GM12878 (cell line): ENCODE results near the gene TM4SF1.

Source experiments
- CBX3 ChIP-seq: fragments of 200-600 bp; sonication (generic); IDR thresholded peaks from 2 replicates; pipeline ENCODE4 v1.6.1; 2016; ENCODE audit warnings: low read depth, borderline replicate concordance
- CHD1 ChIP-seq: IDR thresholded peaks from 2 replicates; pipeline ENCODE4 v1.6.1; 2012; ENCODE audit warnings: low read depth, low read length, improper control_type of control experiment
- EP300 ChIP-seq, 2 experiments: fragments of 150-350 bp in 1 of 2; IDR thresholded peaks; 2 replicates each; pipeline ENCODE4 v1.6.1; 2011 to 2012; ENCODE audit warnings: low read depth in 2 of 2, low read length in 2 of 2, borderline replicate concordance in 1 of 2, improper control_type of control experiment in 1 of 2, inconsistent platforms in 1 of 2; ENCODE audit not compliant: control insufficient read depth in 1 of 2
- POLR2A ChIP-seq: IDR thresholded peaks from 2 replicates; pipeline ENCODE4 v1.6.1; 2011; ENCODE audit warnings: low read depth, mild to moderate bottlenecking, low read length
- SUZ12 ChIP-seq: fragments of 200-600 bp; sonication (generic); IDR thresholded peaks from one replicate; pipeline ENCODE4 v1.6.1; 2018; ENCODE audit warnings: antibody characterized with exemption, mild to moderate bottlenecking; ENCODE audit not compliant: unreplicated experiment
- TAF1 ChIP-seq: IDR thresholded peaks from 2 replicates; pipeline ENCODE4 v1.6.1; 2011; ENCODE audit warnings: mild to moderate bottlenecking, low read depth, low read length, borderline replicate concordance
- TF ChIP-seq, protein P1 (sequence below), 3 experiments: IDR thresholded peaks in 2 of 3; conservative IDR thresholded peaks in 1 of 3; 2 replicates each; pipeline ENCODE4 v1.5.1; 2011; ENCODE audit warnings: low read depth in 3 of 3, low read length in 3 of 3, mild to moderate bottlenecking in 3 of 3, control low read depth in 2 of 3, moderate library complexity in 2 of 3, inconsistent platforms in 1 of 3, mixed read lengths in 1 of 3; ENCODE audit not compliant: control insufficient read depth in 2 of 3, insufficient read depth in 1 of 3; ENCODE audit errors: extremely low read depth in 1 of 3
- TF ChIP-seq, protein P2 (sequence below): fragments of 150-350 bp; IDR thresholded peaks from 2 replicates; pipeline ENCODE4 v1.6.1; 2014; ENCODE audit warnings: mild to moderate bottlenecking, low read depth, low read length
- TF ChIP-seq, protein P3 (sequence below): fragments of 450-650 bp; IDR thresholded peaks from 2 replicates; pipeline ENCODE4 v1.6.1; 2016; ENCODE audit warnings: mild to moderate bottlenecking, moderate library complexity, borderline replicate concordance
- TF ChIP-seq, protein P4 (sequence below): fragments of 450-650 bp; IDR thresholded peaks from 2 replicates; pipeline ENCODE4 v1.6.1; 2014; ENCODE audit warnings: mild to moderate bottlenecking
- TF ChIP-seq, protein P5 (sequence below): fragments of 450-650 bp; IDR thresholded peaks from 2 replicates; pipeline ENCODE4 v1.6.1; 2017; ENCODE audit warnings: borderline replicate concordance
- TF ChIP-seq, protein P6 (sequence below): IDR thresholded peaks from 2 replicates; pipeline ENCODE4 v1.6.1; 2012; ENCODE audit warnings: low read depth, low read length, improper control_type of control experiment
- TF ChIP-seq, protein P7 (sequence below): fragments of 450-650 bp; IDR thresholded peaks from 2 replicates; pipeline ENCODE4 v1.6.1; 2017; ENCODE audit warnings: mild to moderate bottlenecking, moderate library complexity

DNA sequence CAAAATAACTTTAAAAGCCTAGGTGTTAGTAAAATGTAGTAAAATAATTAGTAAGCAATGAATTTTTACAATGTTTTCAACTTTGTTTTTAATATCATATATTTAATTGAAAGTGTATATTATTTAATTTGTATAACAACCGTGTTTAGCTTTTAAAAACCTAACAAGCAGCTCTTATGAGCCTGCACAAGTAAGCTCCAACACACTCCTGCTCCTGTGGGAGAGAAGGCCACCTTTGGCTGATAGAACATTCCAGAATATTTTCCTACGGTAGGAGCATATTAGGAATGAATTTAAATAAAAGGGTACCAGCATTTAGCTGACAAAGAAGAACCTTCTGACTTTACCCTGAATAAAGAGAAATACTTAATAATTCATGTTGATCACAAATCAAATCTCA is 40.3 kb upstream of the TM4SF1 start:
- TF ChIP-seq, protein P1, sequence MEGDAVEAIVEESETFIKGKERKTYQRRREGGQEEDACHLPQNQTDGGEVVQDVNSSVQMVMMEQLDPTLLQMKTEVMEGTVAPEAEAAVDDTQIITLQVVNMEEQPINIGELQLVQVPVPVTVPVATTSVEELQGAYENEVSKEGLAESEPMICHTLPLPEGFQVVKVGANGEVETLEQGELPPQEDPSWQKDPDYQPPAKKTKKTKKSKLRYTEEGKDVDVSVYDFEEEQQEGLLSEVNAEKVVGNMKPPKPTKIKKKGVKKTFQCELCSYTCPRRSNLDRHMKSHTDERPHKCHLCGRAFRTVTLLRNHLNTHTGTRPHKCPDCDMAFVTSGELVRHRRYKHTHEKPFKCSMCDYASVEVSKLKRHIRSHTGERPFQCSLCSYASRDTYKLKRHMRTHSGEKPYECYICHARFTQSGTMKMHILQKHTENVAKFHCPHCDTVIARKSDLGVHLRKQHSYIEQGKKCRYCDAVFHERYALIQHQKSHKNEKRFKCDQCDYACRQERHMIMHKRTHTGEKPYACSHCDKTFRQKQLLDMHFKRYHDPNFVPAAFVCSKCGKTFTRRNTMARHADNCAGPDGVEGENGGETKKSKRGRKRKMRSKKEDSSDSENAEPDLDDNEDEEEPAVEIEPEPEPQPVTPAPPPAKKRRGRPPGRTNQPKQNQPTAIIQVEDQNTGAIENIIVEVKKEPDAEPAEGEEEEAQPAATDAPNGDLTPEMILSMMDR (IDR thresholded peaks at IDR 0.05 in 2 of 3, conservative IDR thresholded peaks at IDR 0.05 in 1 of 3; ENCODE audit: control insufficient read depth in 2 of 3, extremely low read depth in 1 of 3, insufficient read depth in 1 of 3, low read depth in 3 of 3, low read length in 3 of 3) = no peak
- no peak for TF ChIP-seq POLR2A
- TF ChIP-seq, protein P2, sequence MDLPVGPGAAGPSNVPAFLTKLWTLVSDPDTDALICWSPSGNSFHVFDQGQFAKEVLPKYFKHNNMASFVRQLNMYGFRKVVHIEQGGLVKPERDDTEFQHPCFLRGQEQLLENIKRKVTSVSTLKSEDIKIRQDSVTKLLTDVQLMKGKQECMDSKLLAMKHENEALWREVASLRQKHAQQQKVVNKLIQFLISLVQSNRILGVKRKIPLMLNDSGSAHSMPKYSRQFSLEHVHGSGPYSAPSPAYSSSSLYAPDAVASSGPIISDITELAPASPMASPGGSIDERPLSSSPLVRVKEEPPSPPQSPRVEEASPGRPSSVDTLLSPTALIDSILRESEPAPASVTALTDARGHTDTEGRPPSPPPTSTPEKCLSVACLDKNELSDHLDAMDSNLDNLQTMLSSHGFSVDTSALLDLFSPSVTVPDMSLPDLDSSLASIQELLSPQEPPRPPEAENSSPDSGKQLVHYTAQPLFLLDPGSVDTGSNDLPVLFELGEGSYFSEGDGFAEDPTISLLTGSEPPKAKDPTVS = no peak
- TF ChIP-seq, protein P3, sequence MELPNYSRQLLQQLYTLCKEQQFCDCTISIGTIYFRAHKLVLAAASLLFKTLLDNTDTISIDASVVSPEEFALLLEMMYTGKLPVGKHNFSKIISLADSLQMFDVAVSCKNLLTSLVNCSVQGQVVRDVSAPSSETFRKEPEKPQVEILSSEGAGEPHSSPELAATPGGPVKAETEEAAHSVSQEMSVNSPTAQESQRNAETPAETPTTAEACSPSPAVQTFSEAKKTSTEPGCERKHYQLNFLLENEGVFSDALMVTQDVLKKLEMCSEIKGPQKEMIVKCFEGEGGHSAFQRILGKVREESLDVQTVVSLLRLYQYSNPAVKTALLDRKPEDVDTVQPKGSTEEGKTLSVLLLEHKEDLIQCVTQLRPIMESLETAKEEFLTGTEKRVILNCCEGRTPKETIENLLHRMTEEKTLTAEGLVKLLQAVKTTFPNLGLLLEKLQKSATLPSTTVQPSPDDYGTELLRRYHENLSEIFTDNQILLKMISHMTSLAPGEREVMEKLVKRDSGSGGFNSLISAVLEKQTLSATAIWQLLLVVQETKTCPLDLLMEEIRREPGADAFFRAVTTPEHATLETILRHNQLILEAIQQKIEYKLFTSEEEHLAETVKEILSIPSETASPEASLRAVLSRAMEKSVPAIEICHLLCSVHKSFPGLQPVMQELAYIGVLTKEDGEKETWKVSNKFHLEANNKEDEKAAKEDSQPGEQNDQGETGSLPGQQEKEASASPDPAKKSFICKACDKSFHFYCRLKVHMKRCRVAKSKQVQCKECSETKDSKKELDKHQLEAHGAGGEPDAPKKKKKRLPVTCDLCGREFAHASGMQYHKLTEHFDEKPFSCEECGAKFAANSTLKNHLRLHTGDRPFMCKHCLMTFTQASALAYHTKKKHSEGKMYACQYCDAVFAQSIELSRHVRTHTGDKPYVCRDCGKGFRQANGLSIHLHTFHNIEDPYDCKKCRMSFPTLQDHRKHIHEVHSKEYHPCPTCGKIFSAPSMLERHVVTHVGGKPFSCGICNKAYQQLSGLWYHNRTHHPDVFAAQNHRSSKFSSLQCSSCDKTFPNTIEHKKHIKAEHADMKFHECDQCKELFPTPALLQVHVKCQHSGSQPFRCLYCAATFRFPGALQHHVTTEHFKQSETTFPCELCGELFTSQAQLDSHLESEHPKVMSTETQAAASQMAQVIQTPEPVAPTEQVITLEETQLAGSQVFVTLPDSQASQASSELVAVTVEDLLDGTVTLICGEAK = no peak
- TF ChIP-seq TAF1 = no peak
- no peak for TF ChIP-seq SUZ12
- TF ChIP-seq, protein P4, sequence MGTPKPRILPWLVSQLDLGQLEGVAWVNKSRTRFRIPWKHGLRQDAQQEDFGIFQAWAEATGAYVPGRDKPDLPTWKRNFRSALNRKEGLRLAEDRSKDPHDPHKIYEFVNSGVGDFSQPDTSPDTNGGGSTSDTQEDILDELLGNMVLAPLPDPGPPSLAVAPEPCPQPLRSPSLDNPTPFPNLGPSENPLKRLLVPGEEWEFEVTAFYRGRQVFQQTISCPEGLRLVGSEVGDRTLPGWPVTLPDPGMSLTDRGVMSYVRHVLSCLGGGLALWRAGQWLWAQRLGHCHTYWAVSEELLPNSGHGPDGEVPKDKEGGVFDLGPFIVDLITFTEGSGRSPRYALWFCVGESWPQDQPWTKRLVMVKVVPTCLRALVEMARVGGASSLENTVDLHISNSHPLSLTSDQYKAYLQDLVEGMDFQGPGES = no peak
- TF ChIP-seq EP300 (IDR thresholded peaks at IDR 0.05; ENCODE audit: borderline replicate concordance in 1 of 2, control insufficient read depth in 1 of 2, low read depth in 2 of 2, low read length in 2 of 2) = no peak
- no peak for TF ChIP-seq CBX3
- TF ChIP-seq, protein P5, sequence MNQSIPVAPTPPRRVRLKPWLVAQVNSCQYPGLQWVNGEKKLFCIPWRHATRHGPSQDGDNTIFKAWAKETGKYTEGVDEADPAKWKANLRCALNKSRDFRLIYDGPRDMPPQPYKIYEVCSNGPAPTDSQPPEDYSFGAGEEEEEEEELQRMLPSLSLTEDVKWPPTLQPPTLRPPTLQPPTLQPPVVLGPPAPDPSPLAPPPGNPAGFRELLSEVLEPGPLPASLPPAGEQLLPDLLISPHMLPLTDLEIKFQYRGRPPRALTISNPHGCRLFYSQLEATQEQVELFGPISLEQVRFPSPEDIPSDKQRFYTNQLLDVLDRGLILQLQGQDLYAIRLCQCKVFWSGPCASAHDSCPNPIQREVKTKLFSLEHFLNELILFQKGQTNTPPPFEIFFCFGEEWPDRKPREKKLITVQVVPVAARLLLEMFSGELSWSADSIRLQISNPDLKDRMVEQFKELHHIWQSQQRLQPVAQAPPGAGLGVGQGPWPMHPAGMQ = no peak
- no peak for TF ChIP-seq CHD1
- TF ChIP-seq, protein P6, sequence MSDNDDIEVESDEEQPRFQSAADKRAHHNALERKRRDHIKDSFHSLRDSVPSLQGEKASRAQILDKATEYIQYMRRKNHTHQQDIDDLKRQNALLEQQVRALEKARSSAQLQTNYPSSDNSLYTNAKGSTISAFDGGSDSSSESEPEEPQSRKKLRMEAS = no peak
- TF ChIP-seq, protein P7, sequence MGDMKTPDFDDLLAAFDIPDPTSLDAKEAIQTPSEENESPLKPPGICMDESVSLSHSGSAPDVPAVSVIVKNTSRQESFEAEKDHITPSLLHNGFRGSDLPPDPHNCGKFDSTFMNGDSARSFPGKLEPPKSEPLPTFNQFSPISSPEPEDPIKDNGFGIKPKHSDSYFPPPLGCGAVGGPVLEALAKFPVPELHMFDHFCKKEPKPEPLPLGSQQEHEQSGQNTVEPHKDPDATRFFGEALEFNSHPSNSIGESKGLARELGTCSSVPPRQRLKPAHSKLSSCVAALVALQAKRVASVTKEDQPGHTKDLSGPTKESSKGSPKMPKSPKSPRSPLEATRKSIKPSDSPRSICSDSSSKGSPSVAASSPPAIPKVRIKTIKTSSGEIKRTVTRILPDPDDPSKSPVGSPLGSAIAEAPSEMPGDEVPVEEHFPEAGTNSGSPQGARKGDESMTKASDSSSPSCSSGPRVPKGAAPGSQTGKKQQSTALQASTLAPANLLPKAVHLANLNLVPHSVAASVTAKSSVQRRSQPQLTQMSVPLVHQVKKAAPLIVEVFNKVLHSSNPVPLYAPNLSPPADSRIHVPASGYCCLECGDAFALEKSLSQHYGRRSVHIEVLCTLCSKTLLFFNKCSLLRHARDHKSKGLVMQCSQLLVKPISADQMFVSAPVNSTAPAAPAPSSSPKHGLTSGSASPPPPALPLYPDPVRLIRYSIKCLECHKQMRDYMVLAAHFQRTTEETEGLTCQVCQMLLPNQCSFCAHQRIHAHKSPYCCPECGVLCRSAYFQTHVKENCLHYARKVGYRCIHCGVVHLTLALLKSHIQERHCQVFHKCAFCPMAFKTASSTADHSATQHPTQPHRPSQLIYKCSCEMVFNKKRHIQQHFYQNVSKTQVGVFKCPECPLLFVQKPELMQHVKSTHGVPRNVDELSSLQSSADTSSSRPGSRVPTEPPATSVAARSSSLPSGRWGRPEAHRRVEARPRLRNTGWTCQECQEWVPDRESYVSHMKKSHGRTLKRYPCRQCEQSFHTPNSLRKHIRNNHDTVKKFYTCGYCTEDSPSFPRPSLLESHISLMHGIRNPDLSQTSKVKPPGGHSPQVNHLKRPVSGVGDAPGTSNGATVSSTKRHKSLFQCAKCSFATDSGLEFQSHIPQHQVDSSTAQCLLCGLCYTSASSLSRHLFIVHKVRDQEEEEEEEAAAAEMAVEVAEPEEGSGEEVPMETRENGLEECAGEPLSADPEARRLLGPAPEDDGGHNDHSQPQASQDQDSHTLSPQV = no peak
